ENCODE results near the gene MORC1. TPM values are rescaled to one million over a fixed set of nuclear protein-coding genes. Genes with fewer than 3 reads are reported as not detected.

The MORC1 gene
- total RNA-seq, 1 donor: not detected

DNA sequence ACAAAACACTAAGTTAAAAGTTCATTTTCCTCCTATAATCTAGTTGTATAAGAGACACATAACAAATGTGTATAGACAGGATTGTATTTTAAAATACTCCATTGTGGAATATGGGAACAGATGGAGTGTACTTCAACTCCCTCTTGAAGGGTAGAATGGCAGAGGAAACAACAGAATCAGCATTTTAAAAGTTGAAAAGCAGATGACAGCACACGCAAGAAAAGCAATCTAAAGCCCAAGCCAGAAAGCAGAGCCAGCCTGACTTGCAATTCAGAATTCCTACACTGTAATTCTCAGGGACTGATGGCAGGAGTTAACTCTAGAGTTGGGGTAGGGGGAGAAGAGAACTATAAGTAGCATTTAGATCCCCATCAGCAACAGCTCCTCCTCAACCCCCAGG is 22.8 kb downstream of the MORC1 start:
- H3K79me2 ChIP-seq (ENCODE audit: insufficient read depth, low read length): no peaks in the 10 kb centered on the region
- no peaks in the 10 kb centered on the region for H3K36me3 ChIP-seq (ENCODE audit: insufficient read depth, low read length)
- no peak overlapping the region for H2AFZ ChIP-seq (ENCODE audit: low read length)
- H3K4me1 ChIP-seq (ENCODE audit: insufficient read depth, low read length): no peaks in the 10 kb centered on the region
- no peak overlapping the region for H3K4me3 ChIP-seq (ENCODE audit: insufficient read depth, low read length)
- H3K27ac ChIP-seq (ENCODE audit: low read depth, low read length): no peak overlapping the region
- H3K27me3 ChIP-seq (ENCODE audit: insufficient read depth, low read length): no peaks in the 10 kb centered on the region
- no peak for DNase-seq (ENCODE audit: insufficient read length, low spot score, missing footprints)
- H3K9me3 ChIP-seq (ENCODE audit: low read depth, low read length): no peaks in the 10 kb centered on the region
- no peaks in the 10 kb centered on the region for H4K20me1 ChIP-seq (ENCODE audit: insufficient read depth, low read length)
- H3K4me2 ChIP-seq (ENCODE audit: insufficient read depth, low read length): no peak overlapping the region
- TF ChIP-seq, protein P1, sequence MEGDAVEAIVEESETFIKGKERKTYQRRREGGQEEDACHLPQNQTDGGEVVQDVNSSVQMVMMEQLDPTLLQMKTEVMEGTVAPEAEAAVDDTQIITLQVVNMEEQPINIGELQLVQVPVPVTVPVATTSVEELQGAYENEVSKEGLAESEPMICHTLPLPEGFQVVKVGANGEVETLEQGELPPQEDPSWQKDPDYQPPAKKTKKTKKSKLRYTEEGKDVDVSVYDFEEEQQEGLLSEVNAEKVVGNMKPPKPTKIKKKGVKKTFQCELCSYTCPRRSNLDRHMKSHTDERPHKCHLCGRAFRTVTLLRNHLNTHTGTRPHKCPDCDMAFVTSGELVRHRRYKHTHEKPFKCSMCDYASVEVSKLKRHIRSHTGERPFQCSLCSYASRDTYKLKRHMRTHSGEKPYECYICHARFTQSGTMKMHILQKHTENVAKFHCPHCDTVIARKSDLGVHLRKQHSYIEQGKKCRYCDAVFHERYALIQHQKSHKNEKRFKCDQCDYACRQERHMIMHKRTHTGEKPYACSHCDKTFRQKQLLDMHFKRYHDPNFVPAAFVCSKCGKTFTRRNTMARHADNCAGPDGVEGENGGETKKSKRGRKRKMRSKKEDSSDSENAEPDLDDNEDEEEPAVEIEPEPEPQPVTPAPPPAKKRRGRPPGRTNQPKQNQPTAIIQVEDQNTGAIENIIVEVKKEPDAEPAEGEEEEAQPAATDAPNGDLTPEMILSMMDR (IDR thresholded peaks at IDR 0.05; ENCODE audit: extremely low read depth, low read depth, low read length): no peak

DNA sequence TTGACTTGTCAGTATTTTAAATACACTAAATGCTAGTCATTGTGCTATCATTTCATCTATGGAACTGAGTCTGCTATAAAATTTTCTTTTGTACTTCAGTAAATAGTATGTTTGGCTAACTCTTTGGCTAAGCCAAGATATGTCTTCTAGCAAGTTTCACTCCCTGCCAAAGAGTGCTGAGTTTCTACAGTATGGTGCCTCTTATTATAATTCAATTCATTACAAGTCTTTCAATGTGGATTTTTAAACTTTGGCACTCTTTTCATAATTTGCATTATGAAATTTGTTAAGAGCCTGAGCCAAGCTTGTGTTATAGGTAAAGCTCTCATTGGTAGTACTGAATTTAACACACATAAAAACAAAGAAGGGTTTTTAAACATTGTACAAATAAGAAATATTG is 24.4 kb downstream of the MORC1 start:
- no peak overlapping the region for H3K4me2 ChIP-seq (ENCODE audit: insufficient read depth, low read length)
- H3K9me3 ChIP-seq (ENCODE audit: low read depth, low read length): no peaks in the 10 kb centered on the region
- H4K20me1 ChIP-seq (ENCODE audit: insufficient read depth, low read length): no peaks in the 10 kb centered on the region

DNA sequence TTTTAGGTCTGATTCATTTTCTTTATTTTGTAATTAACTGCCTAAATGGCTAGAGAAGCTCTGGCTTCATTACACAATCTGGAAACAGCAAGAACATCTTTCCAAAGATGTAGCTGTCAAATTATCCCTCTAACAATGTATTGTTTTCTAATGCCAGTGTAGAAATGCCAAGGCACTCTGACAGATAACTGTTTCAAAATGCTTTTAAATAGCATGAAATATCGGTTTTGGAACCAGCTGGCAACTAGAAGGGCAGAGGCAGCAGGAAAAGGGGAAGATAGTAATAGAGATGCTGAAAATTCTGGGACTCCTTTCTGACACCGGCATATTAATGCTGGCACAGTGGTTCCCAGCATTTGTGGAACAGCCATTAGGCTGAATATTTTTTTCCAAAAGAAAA is 26.1 kb downstream of the MORC1 start:
- Histone ChIP-seq H3K79me2 (ENCODE audit: insufficient read depth, low read length) (no peaks in the 10 kb centered on the region), H3K4me3 (ENCODE audit: insufficient read depth, low read length) (no peak overlapping the region), H3K27me3 (ENCODE audit: insufficient read depth, low read length) (no peaks in the 10 kb centered on the region), H2AFZ (ENCODE audit: low read length) (no peak overlapping the region), H3K36me3 (ENCODE audit: insufficient read depth, low read length) (no peaks in the 10 kb centered on the region), H3K4me2 (ENCODE audit: insufficient read depth, low read length) (no peak overlapping the region), H3K9me3 (ENCODE audit: low read depth, low read length) (no peaks in the 10 kb centered on the region), H3K4me1 (ENCODE audit: insufficient read depth, low read length) (no peaks in the 10 kb centered on the region), H4K20me1 (ENCODE audit: insufficient read depth, low read length) (no peaks in the 10 kb centered on the region), H3K27ac (ENCODE audit: low read depth, low read length) (no peak overlapping the region)
- TF ChIP-seq, protein P1 (IDR thresholded peaks at IDR 0.05; ENCODE audit: extremely low read depth, low read depth, low read length): no peak
- DNase-seq (ENCODE audit: insufficient read length, low spot score, missing footprints): no peak

More for the DNA sequence above, 24.4 kb downstream of the MORC1 start:
- no peak overlapping the region for H3K4me3 ChIP-seq (ENCODE audit: insufficient read depth, low read length)
- H3K27me3 ChIP-seq (ENCODE audit: insufficient read depth, low read length): no peaks in the 10 kb centered on the region
- H3K4me1 ChIP-seq (ENCODE audit: insufficient read depth, low read length): no peaks in the 10 kb centered on the region
- TF ChIP-seq, protein P1 (IDR thresholded peaks at IDR 0.05; ENCODE audit: extremely low read depth, low read depth, low read length): no peak
- no peaks in the 10 kb centered on the region for H3K36me3 ChIP-seq (ENCODE audit: insufficient read depth, low read length)
- no peak overlapping the region for H2AFZ ChIP-seq (ENCODE audit: low read length)
- DNase-seq (ENCODE audit: insufficient read length, low spot score, missing footprints): no peak
- no peak overlapping the region for H3K27ac ChIP-seq (ENCODE audit: low read depth, low read length)
- H3K79me2 ChIP-seq (ENCODE audit: insufficient read depth, low read length): no peaks in the 10 kb centered on the region

DNA sequence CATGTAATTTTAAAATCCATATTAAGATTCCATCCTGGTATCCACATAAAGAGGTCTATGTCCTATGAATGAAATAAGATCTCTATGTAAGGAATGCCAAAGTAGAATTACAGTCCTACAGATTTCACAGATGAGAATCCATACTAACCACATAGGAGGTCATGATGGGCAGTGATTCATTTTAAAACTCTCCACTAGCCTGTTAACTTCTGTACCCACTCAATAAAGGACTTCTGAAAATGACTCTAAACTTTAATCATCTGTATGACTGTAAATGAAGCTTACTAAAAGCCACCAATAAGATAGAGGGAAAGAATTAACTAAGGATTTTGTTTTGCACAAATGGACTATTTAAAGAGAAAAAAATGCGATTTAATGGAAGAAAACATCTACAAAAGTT is 28.7 kb downstream of the MORC1 start:
- no peak overlapping the region for H3K4me3 ChIP-seq (ENCODE audit: insufficient read depth, low read length)
- no peaks in the 10 kb centered on the region for H3K9me3 ChIP-seq (ENCODE audit: low read depth, low read length)
- no peak overlapping the region for H3K4me2 ChIP-seq (ENCODE audit: insufficient read depth, low read length)
- H2AFZ ChIP-seq (ENCODE audit: low read length): no peak overlapping the region
- no peak for DNase-seq (ENCODE audit: insufficient read length, low spot score, missing footprints)
- TF ChIP-seq, protein P1 (IDR thresholded peaks at IDR 0.05; ENCODE audit: extremely low read depth, low read depth, low read length): no peak
- H3K27me3 ChIP-seq (ENCODE audit: insufficient read depth, low read length): no peaks in the 10 kb centered on the region
- H4K20me1 ChIP-seq (ENCODE audit: insufficient read depth, low read length): no peaks in the 10 kb centered on the region
- no peaks in the 10 kb centered on the region for H3K4me1 ChIP-seq (ENCODE audit: insufficient read depth, low read length)
- H3K36me3 ChIP-seq (ENCODE audit: insufficient read depth, low read length): no peaks in the 10 kb centered on the region
- H3K79me2 ChIP-seq (ENCODE audit: insufficient read depth, low read length): no peaks in the 10 kb centered on the region
- no peak overlapping the region for H3K27ac ChIP-seq (ENCODE audit: low read depth, low read length)

All from osteoblast (primary cell).